Gastrocnemius medialis (tissue), 4 donors: Measurements from ENCODE around the gene SNAP25. TPM values are rescaled to one million over a fixed set of nuclear protein-coding genes. Genes with fewer than 3 reads are reported as not detected.

Experiments used
- ATAC-seq, 2 donors: fragments of 150-250 bp; one replicate each; pipeline ENCODE4 v1.9.1; 2016
- DNase-seq, 2 donors: peaks; one replicate each; pipeline ENCODE4 v3.0.0-alpha.2; 2019
- H3K27ac ChIP-seq, 4 donors: fragments of 200-600 bp; sonication (generic); 1 replicate in 1 of 4; 2 replicates in 3 of 4; pipeline ENCODE4 v1.5.1; 2016 to 2018; ENCODE audit warnings: mild to moderate bottlenecking in 2 of 4, moderate library complexity in 1 of 4
- H3K27me3 ChIP-seq, 3 donors: fragments of 200-600 bp; sonication (generic) in 2 of 3; 1 replicate in 1 of 3; 2 replicates in 2 of 3; pipeline versions ENCODE4 v1.5.1 to v1.6.0; 2016 to 2019; ENCODE audit warnings: mild to moderate bottlenecking in 1 of 3, moderate library complexity in 1 of 3
- H3K36me3 ChIP-seq, 2 donors: fragments of 200-600 bp; sonication (generic) in 1 of 2; one replicate each; pipeline ENCODE4 v1.5.1; 2017 to 2018
- H3K4me1 ChIP-seq, 2 donors: fragments of 200-600 bp; sonication (generic) in 1 of 2; one replicate each; pipeline ENCODE4 v1.5.1; 2016 to 2017; ENCODE audit warnings: mild to moderate bottlenecking in 2 of 2
- H3K4me3 ChIP-seq, 4 donors: fragments of 200-600 bp; sonication (generic) in 3 of 4; 1 replicate in 1 of 4; 2 replicates in 3 of 4; pipeline ENCODE4 v1.5.1; 2016 to 2019; ENCODE audit warnings: mild to moderate bottlenecking in 2 of 4
- H3K9me3 ChIP-seq, 3 donors: fragments of 200-600 bp; sonication (generic) in 2 of 3; 1 replicate in 1 of 3; 2 replicates in 2 of 3; pipeline ENCODE4 v1.5.1; 2016 to 2019
- POLR2A ChIP-seq, 2 donors: fragments of 450-650 bp; IDR thresholded peaks; one replicate each; pipeline ENCODE4 v1.6.1; 2017; ENCODE audit warnings: antibody characterized with exemption in 2 of 2, mild to moderate bottlenecking in 2 of 2, moderate library complexity in 2 of 2
- in situ Hi-C, 4 donors: fragments of 200-750 bp; cut with MboI; loops; one replicate each; pipeline versions ENCODE4 v1.15.0 to v1.8.0; 2017; ENCODE audit warnings: low sequenced_read_pairs in 4 of 4
- intact Hi-C: fragments of 100-400 bp; cut with DNase I; formaldehyde crosslinking; loops from one replicate; pipeline ENCODE4 v1.15.1; 2023; ENCODE audit warnings: low total_unique reads
- total RNA-seq, 4 donors: library from RNA; depleted of rRNA; stranded (reverse); fragments of >200 nt; gene quantifications; one replicate each; pipeline versions ENCODE4 v1.1.0 to v1.2.3, GENCODE V29; 2016
- TF ChIP-seq, protein P1 (sequence below), 5 experiments: fragments of 450-650 bp in 3 of 5; fragments of 200-600 bp in 2 of 5; sonication (generic) in 2 of 5; IDR thresholded peaks in 4 of 5; conservative IDR thresholded peaks in 1 of 5; 1 replicate in 4 of 5; 2 replicates in 1 of 5; pipeline ENCODE4 v1.5.1; 2016 to 2019; ENCODE audit warnings: antibody characterized with exemption in 5 of 5, mild to moderate bottlenecking in 3 of 5, moderate library complexity in 3 of 5

Gene SNAP25
- total RNA-seq, 4 donors from 2014 or later, result 0.23 TPM; not detected in 3

DNA sequence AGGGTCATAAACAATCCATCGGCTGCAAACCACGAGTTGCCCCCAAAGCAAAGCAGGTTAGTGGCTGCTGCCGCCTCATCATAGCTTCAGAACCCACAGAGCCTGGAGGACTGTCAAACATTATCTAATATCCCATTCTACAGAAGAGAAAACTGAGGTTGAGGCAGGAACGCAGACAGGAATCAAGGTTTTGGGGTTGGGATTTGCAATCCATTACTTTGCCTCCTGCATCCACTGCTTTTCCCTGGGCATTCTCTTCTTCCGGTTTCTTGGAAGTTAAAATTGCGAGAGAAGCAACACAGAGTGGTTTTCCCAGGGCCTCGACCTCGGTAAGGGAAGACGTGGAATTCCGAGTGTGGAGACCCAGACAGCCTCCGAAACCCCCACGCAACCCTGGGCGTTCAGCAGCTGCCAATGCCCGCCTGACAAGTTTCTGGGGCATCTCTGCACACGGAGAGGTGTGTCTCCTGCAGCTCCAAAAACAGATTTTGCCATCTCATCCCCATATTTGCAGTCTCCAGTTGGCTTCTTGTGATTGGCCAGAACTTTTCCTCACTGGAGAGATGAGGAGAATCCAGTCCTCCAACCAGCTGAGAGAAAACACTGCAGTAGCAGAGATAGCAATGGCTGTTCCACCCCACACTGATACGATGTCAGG is 45.5 kb upstream of the SNAP25 start:
- Histone ChIP-seq H3K9me3 (no peaks in the 10 kb centered on the region), H3K4me1 (no peaks in the 10 kb centered on the region), H3K27ac (no peak overlapping the region), H3K4me3 (no peak overlapping the region), H3K27me3 (peaks cover 5 to 13% (median 12%) of the 10 kb centered on the region in 3 donors), H3K36me3 (no peaks in the 10 kb centered on the region)
- ATAC-seq (no peak), DNase-seq (no peak)
- TF ChIP-seq POLR2A (IDR thresholded peaks at IDR 0.05), result no peak
- TF ChIP-seq, protein P1, sequence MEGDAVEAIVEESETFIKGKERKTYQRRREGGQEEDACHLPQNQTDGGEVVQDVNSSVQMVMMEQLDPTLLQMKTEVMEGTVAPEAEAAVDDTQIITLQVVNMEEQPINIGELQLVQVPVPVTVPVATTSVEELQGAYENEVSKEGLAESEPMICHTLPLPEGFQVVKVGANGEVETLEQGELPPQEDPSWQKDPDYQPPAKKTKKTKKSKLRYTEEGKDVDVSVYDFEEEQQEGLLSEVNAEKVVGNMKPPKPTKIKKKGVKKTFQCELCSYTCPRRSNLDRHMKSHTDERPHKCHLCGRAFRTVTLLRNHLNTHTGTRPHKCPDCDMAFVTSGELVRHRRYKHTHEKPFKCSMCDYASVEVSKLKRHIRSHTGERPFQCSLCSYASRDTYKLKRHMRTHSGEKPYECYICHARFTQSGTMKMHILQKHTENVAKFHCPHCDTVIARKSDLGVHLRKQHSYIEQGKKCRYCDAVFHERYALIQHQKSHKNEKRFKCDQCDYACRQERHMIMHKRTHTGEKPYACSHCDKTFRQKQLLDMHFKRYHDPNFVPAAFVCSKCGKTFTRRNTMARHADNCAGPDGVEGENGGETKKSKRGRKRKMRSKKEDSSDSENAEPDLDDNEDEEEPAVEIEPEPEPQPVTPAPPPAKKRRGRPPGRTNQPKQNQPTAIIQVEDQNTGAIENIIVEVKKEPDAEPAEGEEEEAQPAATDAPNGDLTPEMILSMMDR (IDR thresholded peaks at IDR 0.05 in 4 of 5, conservative IDR thresholded peaks at IDR 0.05 in 1 of 5), result no peak
- in situ Hi-C loops (no loop called here), intact Hi-C loops (no loop called here)

DNA sequence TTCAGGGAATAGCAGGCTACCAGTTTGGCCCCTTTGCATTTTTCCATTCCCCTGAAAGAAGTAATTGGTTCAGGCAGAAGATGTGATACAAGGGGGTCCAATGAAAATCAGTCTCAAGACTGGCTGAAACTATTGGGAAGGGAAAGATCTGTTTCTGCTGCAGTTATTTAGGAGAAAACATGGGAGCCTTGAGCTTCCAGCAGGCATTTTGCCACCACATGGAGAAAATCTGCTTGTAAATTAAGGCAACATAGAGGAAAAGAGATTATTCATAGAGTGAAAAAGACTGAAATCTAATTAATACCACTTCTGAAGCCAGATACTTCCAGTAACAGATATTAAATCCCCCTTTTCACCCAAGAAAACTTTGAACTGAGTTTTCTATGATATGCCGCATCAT is 44.2 kb upstream of the SNAP25 start:
- intact Hi-C loops, result no loop called here

GRCh38 chr20:10177326-10177725 is 41.3 kb upstream of the SNAP25 start:
- in situ Hi-C loops, result no loop called here
- intact Hi-C loops, result no loop called here

More for the DNA sequence above, 44.2 kb upstream of the SNAP25 start:
- no peaks in the 10 kb centered on the region for H3K9me3 ChIP-seq
- H3K4me1 ChIP-seq, result no peaks in the 10 kb centered on the region
- peaks cover 5 to 13% (median 12%) of the 10 kb centered on the region in 3 donors for H3K27me3 ChIP-seq
- no peaks in the 10 kb centered on the region for H3K36me3 ChIP-seq
- ATAC-seq, result no peak
- in situ Hi-C loops, result no loop called here
- DNase-seq, result no peak
- no peak overlapping the region for H3K27ac ChIP-seq
- no peak overlapping the region for H3K4me3 ChIP-seq
- TF ChIP-seq POLR2A (IDR thresholded peaks at IDR 0.05), result no peak
- TF ChIP-seq, protein P1 (IDR thresholded peaks at IDR 0.05 in 4 of 5, conservative IDR thresholded peaks at IDR 0.05 in 1 of 5), result no peak

DNA sequence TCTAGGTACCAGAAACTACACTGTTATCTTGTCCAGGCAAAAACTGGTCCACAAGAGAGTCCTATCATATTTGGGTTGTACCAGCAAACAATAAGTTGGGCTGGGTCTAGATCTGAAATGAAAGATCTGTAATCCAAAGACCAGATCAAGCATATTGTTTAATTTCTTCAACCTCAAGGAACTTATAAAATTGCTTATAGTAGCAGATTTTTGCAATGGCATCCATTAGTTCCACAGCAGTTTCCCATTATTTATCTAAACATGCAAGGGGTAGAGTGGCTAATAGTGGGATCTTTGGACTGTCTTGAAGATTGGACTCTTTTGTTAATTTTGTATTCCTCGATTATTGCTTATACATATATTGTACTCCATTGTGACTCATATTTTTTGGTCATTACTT is 40.5 kb upstream of the SNAP25 start:
- Histone ChIP-seq H3K4me3 (no peak overlapping the region), H3K27me3 (no peaks in the 10 kb centered on the region), H3K36me3 (no peaks in the 10 kb centered on the region), H3K9me3 (no peaks in the 10 kb centered on the region), H3K27ac (no peak overlapping the region), H3K4me1 (no peaks in the 10 kb centered on the region)
- DNase-seq, result no peak
- in situ Hi-C loops (no loop called here), intact Hi-C loops (no loop called here)
- ATAC-seq, result no peak
- no peak for TF ChIP-seq POLR2A (IDR thresholded peaks at IDR 0.05)
- TF ChIP-seq, protein P1 (IDR thresholded peaks at IDR 0.05 in 4 of 5, conservative IDR thresholded peaks at IDR 0.05 in 1 of 5), result no peak

More at GRCh38 chr20:10177326-10177725, 41.3 kb upstream of the SNAP25 start:
- H3K36me3 ChIP-seq, result no peaks in the 10 kb centered on the region
- TF ChIP-seq, protein P1 (IDR thresholded peaks at IDR 0.05 in 4 of 5, conservative IDR thresholded peaks at IDR 0.05 in 1 of 5), result no peak
- TF ChIP-seq POLR2A (IDR thresholded peaks at IDR 0.05), result no peak
- ATAC-seq (no peak), DNase-seq (no peak)
- H3K27me3 ChIP-seq, result peaks cover 2 to 6% (median 5%) of the 10 kb centered on the region in 3 donors
- H3K9me3 ChIP-seq, result no peaks in the 10 kb centered on the region
- no peak overlapping the region for H3K4me3 ChIP-seq
- H3K27ac ChIP-seq, result no peak overlapping the region
- H3K4me1 ChIP-seq, result no peaks in the 10 kb centered on the region
